Activated T-cell treated with anti-CD3 and anti-CD28 coated beads, Interleukin-2, amount 50 U/mL, for 72 hours (primary cell): ENCODE results near the gene EPC2. TPM values are rescaled to one million over a fixed set of nuclear protein-coding genes. Genes with fewer than 3 reads are reported as not detected.

Experiments
- ATAC-seq, 2 donors: fragments of 150-1000 bp; cut with Tn5 transposase; replicated peaks in 1 of 2; 2 replicates each; pipeline ENCODE4 v1.10.0; 2021; ENCODE audit warnings: moderate library complexity in 2 of 2, mild to moderate bottlenecking in 1 of 2
- DNase-seq, 2 donors: peaks; one replicate each; pipeline ENCODE4 v3.0.0; 2021 to 2022; ENCODE audit warnings: mixed read lengths in 1 of 2
- H3K27ac Mint-ChIP-seq: one replicate; pipeline ENCODE4 v1.8.0; 2022; ENCODE audit warnings: mild to moderate bottlenecking, moderate library complexity, mixed read lengths
- H3K27me3 Mint-ChIP-seq: one replicate; pipeline ENCODE4 v1.8.0; 2022; ENCODE audit warnings: low read depth, mixed read lengths
- H3K36me3 Mint-ChIP-seq, 2 donors: one replicate each; pipeline ENCODE4 v1.8.0; 2022; ENCODE audit warnings: mixed read lengths in 2 of 2, mild to moderate bottlenecking in 1 of 2; ENCODE audit not compliant: insufficient read depth in 2 of 2
- H3K4me1 Mint-ChIP-seq: one replicate; pipeline ENCODE4 v1.8.0; 2022; ENCODE audit warnings: low read depth, mixed read lengths
- H3K4me3 Mint-ChIP-seq, 2 donors: one replicate each; pipeline ENCODE4 v1.8.0; 2022; ENCODE audit warnings: mild to moderate bottlenecking in 2 of 2, mixed read lengths in 2 of 2, moderate library complexity in 2 of 2
- H3K9me3 Mint-ChIP-seq, 2 donors: one replicate each; pipeline ENCODE4 v1.8.0; 2022; ENCODE audit warnings: mixed read lengths in 2 of 2
- total RNA-seq, 2 donors: library from RNA; stranded (reverse); gene quantifications; one replicate each; pipeline ENCODE4 v1.2.3, GENCODE V29; 2022

EPC2 gene
- total RNA-seq, 2 donors from 2014 or later = 33.2 to 37.2 TPM

- Mint-ChIP-seq H3K27me3 (no peaks in the 10 kb centered on the region), H3K4me1 (peaks cover 6% of the 10 kb centered on the region), H3K9me3 (peaks cover 12 to 16% of the 10 kb centered on the region in 2 donors), H3K4me3 (no peak overlapping the region), H3K27ac (peak overlapping the region; percentile 2), H3K36me3 (peaks cover 13 to 45% of the 10 kb centered on the region in 2 donors)
- DNase-seq (no peak), ATAC-seq (no peak)
Measured at GRCh38 chr2:148696985-148697384, 52.4 kb downstream of the EPC2 start.

GRCh38 chr2:148699830-148700229 is 55.3 kb downstream of the EPC2 start:
- Mint-ChIP-seq H3K4me3 (no peak overlapping the region), H3K36me3 (peaks cover 21 to 53% of the 10 kb centered on the region in 2 donors), H3K4me1 (peaks cover 21% of the 10 kb centered on the region), H3K27ac (peak overlapping the region; percentile 20), H3K27me3 (no peaks in the 10 kb centered on the region), H3K9me3 (peaks cover 14 to 16% of the 10 kb centered on the region in 2 donors)
- no peak for ATAC-seq
- DNase-seq = no peak

DNA sequence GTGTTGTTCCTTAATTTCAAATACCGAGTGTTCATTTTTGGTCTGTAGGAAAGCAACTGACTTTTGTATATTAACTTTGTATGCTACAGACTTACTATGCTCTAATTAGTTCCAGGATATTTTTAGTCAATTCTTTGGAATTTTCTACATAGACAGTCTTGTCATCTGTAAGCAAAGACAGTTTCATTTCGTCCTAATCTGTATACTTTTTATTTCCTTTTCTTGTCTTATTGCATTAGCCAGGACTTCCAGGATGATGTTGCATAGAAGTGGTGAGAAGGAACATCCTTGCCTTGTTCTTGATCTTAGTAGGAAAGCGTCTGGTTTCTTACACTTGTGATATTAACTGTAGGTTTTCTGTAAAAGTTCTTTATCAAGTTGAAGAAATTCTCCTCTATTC is 56.5 kb downstream of the EPC2 start:
- ATAC-seq = no peak
- no peak for DNase-seq
- Mint-ChIP-seq H3K27me3 (no peaks in the 10 kb centered on the region), H3K27ac (peak overlapping the region; percentile 98), H3K4me3 (peak overlapping the region in 1 of 2 donors; percentile 16), H3K4me1 (peaks cover 21% of the 10 kb centered on the region), H3K36me3 (peaks cover 26 to 55% of the 10 kb centered on the region in 2 donors), H3K9me3 (peaks cover 18% of the 10 kb centered on the region in 2 donors)

GRCh38 chr2:148701877-148702276 is 57.3 kb downstream of the EPC2 start:
- Mint-ChIP-seq H3K36me3 (peaks cover 29 to 59% of the 10 kb centered on the region in 2 donors), H3K9me3 (peaks cover 21 to 23% of the 10 kb centered on the region in 2 donors), H3K4me1 (peaks cover 21% of the 10 kb centered on the region), H3K27me3 (no peaks in the 10 kb centered on the region), H3K4me3 (peak overlapping the region in 1 of 2 donors; percentile 61), H3K27ac (peak overlapping the region; percentile 98)
- ATAC-seq = no peak
- DNase-seq = no peak

- Mint-ChIP-seq H3K4me1 (peaks cover 21% of the 10 kb centered on the region), H3K4me3 (peak overlapping the region in 1 of 2 donors; percentile 0), H3K9me3 (peaks cover 23 to 27% of the 10 kb centered on the region in 2 donors), H3K27me3 (no peaks in the 10 kb centered on the region), H3K36me3 (peaks cover 31 to 59% of the 10 kb centered on the region in 2 donors), H3K27ac (peak overlapping the region; percentile 76)
- no peak for DNase-seq
- ATAC-seq = peak; percentile 92 to 98
Measured at GRCh38 chr2:148702475-148702874, 57.9 kb downstream of the EPC2 start.

DNA sequence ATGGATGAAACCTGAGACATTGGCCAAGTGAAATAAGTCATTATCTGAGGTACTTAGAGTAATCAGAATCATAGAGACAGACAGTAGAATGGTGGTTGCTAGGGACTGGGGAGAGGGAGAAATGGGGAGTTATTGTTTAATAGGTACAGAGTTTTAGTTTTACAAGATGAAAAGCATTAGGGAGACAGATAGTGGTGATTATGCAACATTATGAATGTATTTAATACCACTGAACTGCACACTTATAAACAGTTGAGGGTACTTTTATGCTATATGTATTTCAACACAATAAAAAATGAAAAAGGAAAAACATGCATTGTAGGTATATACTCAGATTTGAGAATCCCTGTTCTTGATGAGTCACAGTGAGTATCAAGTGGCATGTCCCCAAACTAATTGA is 59.7 kb downstream of the EPC2 start:
- DNase-seq (no peak), ATAC-seq (no peak)
- H3K36me3 Mint-ChIP-seq = peaks cover 31 to 62% of the 10 kb centered on the region in 2 donors
- no peak overlapping the region for H3K4me3 Mint-ChIP-seq
- no peaks in the 10 kb centered on the region for H3K27me3 Mint-ChIP-seq
- peaks cover 21% of the 10 kb centered on the region for H3K4me1 Mint-ChIP-seq
- peak overlapping the region; percentile 8 for H3K27ac Mint-ChIP-seq
- peaks cover 27 to 31% of the 10 kb centered on the region in 2 donors for H3K9me3 Mint-ChIP-seq

- Mint-ChIP-seq H3K36me3 (peaks cover 21 to 26% of the 10 kb centered on the region in 2 donors), H3K9me3 (peaks cover 3 to 4% of the 10 kb centered on the region in 2 donors), H3K27ac (peak overlapping the region; percentile 74), H3K4me3 (no peak overlapping the region), H3K27me3 (no peaks in the 10 kb centered on the region), H3K4me1 (peaks cover 60% of the 10 kb centered on the region)
- DNase-seq (no peak), ATAC-seq (no peak)
Measured at GRCh38 chr2:148716378-148716920, 71.9 kb downstream of the EPC2 start.

DNA sequence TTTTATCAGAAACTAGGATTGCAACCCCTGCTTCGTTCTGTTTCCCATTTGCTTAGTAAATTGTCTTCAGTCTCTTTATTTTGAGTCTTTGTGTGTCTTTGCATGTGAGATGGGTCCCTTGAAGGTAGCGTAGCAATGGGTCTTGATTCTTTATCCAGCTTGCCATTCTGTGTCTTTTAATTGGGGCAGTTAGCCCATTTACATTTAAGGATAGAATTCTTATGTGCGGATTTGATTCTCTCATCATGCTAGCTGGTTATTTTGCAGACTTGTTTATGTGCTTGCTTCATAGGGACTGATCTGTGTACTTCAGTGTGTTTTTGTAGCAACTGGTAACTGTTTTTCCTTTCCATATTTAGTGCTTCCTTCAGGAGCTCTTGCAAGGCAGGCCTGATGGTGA is 73.5 kb downstream of the EPC2 start:
- H3K36me3 Mint-ChIP-seq = peaks cover 21 to 23% of the 10 kb centered on the region in 2 donors
- ATAC-seq (no peak), DNase-seq (no peak)
- H3K4me1 Mint-ChIP-seq = peaks cover 76% of the 10 kb centered on the region
- H3K9me3 Mint-ChIP-seq = peaks cover 3 to 4% of the 10 kb centered on the region in 2 donors
- no peak overlapping the region for H3K4me3 Mint-ChIP-seq
- H3K27me3 Mint-ChIP-seq = no peaks in the 10 kb centered on the region
- peak overlapping the region; percentile 4 for H3K27ac Mint-ChIP-seq

- ATAC-seq (no peak), DNase-seq (no peak)
- H3K9me3 Mint-ChIP-seq = peaks cover 3 to 4% of the 10 kb centered on the region in 2 donors
- peak overlapping the region; percentile 61 for H3K27ac Mint-ChIP-seq
- peaks cover 21 to 23% of the 10 kb centered on the region in 2 donors for H3K36me3 Mint-ChIP-seq
- no peaks in the 10 kb centered on the region for H3K27me3 Mint-ChIP-seq
- H3K4me3 Mint-ChIP-seq = no peak overlapping the region
- peaks cover 83% of the 10 kb centered on the region for H3K4me1 Mint-ChIP-seq
Measured at GRCh38 chr2:148719195-148719749, 74.7 kb downstream of the EPC2 start.

- H3K27me3 Mint-ChIP-seq = no peaks in the 10 kb centered on the region
- peaks cover 21 to 23% of the 10 kb centered on the region in 2 donors for H3K36me3 Mint-ChIP-seq
- H3K4me1 Mint-ChIP-seq = peaks cover 89% of the 10 kb centered on the region
- ATAC-seq (peak; percentile 4 to 5), DNase-seq (no peak)
- H3K9me3 Mint-ChIP-seq = peaks cover 3 to 4% of the 10 kb centered on the region in 2 donors
- H3K27ac Mint-ChIP-seq = no peak overlapping the region
- no peak overlapping the region for H3K4me3 Mint-ChIP-seq
Measured at GRCh38 chr2:148719941-148720436, 75.4 kb downstream of the EPC2 start.

DNA sequence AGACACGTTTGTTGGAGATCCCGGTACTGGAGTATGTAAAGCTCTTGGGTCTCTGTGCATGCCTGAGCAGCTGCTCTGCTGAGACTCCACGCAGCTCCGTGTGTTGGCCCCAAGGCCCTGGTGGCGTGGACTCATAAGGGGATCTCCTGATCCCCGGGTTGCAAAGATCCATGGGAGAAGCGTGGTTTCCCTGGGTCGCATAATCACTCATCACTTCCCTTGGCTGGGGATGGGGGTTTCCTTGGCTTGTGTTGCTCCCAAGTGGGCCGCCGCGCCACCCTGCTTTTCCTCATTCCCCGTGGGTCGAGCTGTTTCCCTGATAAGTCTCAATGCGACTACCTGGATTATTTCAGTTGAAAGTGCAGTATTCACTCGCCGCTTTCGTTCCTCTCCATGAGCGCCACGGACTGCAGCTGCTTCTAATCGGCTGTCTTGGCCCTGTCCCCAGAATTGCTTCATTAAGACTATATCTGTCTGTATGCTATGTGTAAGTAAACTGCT is 76.0 kb downstream of the EPC2 start:
- H3K36me3 Mint-ChIP-seq = peaks cover 17 to 19% of the 10 kb centered on the region in 2 donors
- peak overlapping the region; percentile 45 for H3K27ac Mint-ChIP-seq

GRCh38 chr2:148721520-148721931 is 77.0 kb downstream of the EPC2 start:
- peaks cover 0 to 1% of the 10 kb centered on the region in 2 donors for H3K9me3 Mint-ChIP-seq
- H3K4me1 Mint-ChIP-seq = peaks cover 89% of the 10 kb centered on the region
- ATAC-seq (no peak), DNase-seq (no peak)
- peak overlapping the region; percentile 58 for H3K27ac Mint-ChIP-seq
- H3K36me3 Mint-ChIP-seq = peaks cover 12 to 19% of the 10 kb centered on the region in 2 donors
- no peak overlapping the region for H3K4me3 Mint-ChIP-seq
- H3K27me3 Mint-ChIP-seq = no peaks in the 10 kb centered on the region

More for the DNA sequence above, 76.0 kb downstream of the EPC2 start:
- ATAC-seq (peak; percentile 48 to 49), DNase-seq (peak; percentile 8 to 12)
- H3K4me1 Mint-ChIP-seq = peaks cover 89% of the 10 kb centered on the region
- H3K27me3 Mint-ChIP-seq = no peaks in the 10 kb centered on the region
- H3K4me3 Mint-ChIP-seq = peak overlapping the region; percentile 14 to 29
- H3K9me3 Mint-ChIP-seq = peaks cover 0 to 2% of the 10 kb centered on the region in 2 donors

DNA sequence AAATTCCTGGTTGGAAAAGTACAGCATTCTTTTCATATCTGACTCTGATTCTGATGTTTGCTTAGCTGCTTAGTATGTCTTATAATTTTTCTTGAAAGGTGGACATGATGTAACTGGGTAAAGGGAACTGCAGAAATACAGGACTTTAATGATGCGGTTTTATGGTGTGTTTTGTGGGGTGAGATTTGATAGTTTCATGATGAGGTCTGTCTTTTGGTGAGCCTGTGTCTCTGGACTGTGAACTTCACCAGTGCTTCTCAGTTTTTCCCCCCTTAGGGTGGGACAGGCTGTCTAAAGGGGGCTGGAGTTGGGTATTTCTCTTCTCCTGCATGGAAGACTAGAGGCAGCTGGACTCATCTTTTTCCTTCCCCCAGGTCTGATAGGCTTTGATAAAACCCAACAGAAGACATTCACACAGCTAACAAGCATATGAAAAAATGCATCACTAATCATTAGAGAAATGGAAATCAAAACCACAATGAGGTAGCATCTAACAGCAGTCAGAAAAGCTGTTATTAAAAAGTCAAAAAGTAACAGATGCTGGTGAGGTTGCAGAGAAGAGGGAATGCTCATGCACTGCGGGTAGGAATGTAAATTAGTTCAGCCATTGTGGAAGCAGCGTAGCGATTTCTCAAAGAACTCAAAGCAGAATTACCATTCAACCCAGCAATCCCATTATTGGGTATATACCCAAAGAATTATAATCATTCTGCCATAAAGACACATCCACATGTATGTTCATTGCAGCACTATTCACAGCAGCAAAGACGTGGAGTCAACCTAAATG is 77.6 kb downstream of the EPC2 start:
- H3K27me3 Mint-ChIP-seq = no peaks in the 10 kb centered on the region
- peak overlapping the region in 1 of 2 donors; percentile 52 for H3K4me3 Mint-ChIP-seq
- H3K36me3 Mint-ChIP-seq = peaks cover 12 to 21% of the 10 kb centered on the region in 2 donors
- H3K9me3 Mint-ChIP-seq = peaks cover 2 to 3% of the 10 kb centered on the region in 2 donors
- H3K4me1 Mint-ChIP-seq = peaks cover 89% of the 10 kb centered on the region
- peak overlapping the region; percentile 79 for H3K27ac Mint-ChIP-seq
- ATAC-seq (no peak), DNase-seq (no peak)
